ENCODE data around the gene TRAM2. TPM values are rescaled to one million over a fixed set of nuclear protein-coding genes. Genes with fewer than 3 reads are reported as not detected.

TRAM2 gene
- polyA plus RNA-seq, 4 donors: 2.7 to 66.0 (median 8.5) TPM

DNA sequence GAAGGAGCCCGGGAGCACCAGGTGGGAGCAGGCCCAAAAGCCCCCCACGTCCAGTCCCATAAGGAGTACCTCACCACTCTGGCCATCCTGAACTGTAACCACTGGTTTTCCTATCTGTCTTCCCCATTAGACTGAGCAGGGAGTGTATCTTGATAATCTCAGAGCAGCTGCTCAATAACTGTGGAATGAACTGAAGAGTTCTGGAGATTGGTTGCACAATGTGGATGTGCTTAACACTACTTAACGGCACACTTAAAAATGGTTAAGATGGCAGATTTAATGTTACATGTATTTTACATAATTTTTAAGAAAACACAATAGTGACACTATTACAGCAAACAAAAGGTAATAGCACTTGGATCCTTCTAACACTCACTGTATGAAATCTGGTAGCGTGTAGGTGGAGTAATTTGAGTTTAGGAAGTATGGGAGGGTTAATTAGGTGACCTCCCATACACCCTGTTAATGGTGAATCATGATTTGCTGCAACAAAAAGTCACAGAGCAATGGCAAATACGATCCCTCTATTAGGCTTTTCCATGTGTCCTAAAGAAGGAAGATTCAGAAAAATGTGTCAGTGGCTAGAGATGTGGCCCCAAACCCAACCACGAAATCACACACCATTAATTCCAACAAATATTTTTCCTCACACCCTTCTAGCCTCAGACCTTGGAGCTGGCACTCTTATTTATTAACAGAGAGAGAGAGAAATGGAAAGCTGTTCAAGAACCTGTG lies 18.4 kb downstream of the TRAM2 start:
- Histone ChIP-seq H3K36me3 (ENCODE audit: control insufficient read depth in 3 of 3, insufficient read depth in 2 of 3, low read depth in 1 of 3, low read length in 3 of 3) (peaks cover 0 to 14% (median 0%) of the 10 kb centered on the region in 3 donors), H3K27ac (ENCODE audit: low read depth in 1 of 3, low read length in 2 of 3) (peak overlapping the region in 2 of 3 donors; percentile 11 to 33), H3K9me3 (ENCODE audit: control insufficient read depth in 2 of 2, insufficient read depth in 1 of 2, low read depth in 1 of 2, low read length in 1 of 2) (no peaks in the 10 kb centered on the region), H3K4me3 (ENCODE audit: low read depth in 1 of 3, low read length in 3 of 3) (no peak overlapping the region), H3K27me3 (ENCODE audit: control insufficient read depth in 3 of 3, insufficient read depth in 3 of 3, low read length in 3 of 3) (no peaks in the 10 kb centered on the region), H3K4me1 (ENCODE audit: control insufficient read depth in 3 of 3, insufficient read depth in 2 of 3, low read depth in 1 of 3, low read length in 2 of 3) (peaks cover 0 to 18% (median 4%) of the 10 kb centered on the region in 3 donors)
- no peak for DNase-seq
- FAIRE-seq: no peak
- 81 to 93% (median 92%) methylated on average over 6 of the region's 6 CpGs for WGBS, 3 donors

DNA sequence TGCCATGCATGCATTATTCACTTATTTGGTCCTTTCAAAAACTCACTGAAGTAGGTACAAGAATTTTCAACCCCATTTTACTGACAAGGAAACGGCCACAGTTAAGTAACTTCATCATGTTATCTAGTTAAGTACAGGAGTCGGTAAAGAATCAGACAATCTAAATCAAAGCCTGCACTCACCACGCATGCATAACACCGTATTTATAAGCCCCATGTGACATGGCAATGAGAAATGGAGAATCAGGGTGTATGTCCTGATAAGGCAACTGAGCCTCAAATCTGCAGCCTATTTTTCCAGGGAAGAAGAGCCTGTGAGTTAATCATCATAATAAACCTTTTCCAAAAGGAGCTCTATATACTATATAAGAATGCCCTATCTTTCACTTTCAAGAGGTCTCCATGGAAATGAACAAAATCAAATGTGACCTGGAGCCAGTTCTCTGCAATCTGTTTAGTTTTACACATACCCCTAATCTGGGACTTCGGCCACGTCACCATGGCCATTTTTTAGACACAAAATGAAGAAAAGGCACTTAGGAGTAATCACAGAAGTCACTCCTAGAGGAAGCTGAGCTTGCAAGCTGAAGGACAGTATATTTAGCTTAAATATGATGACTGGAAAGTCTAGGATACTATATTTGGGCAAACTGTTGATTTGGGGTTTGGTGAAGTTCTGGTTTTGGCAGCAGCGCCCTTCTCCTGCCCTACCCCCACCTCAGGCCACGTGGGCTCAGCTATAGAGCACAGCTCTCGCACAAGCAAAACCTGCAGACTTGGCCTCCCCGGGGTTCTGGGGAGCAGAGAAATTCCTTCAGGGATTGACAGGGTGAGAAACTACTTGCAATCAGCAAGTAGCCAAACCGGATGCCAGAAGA lies 19.2 kb downstream of the TRAM2 start:
- no peak for FAIRE-seq
- Histone ChIP-seq H3K36me3 (ENCODE audit: control insufficient read depth in 3 of 3, insufficient read depth in 2 of 3, low read depth in 1 of 3, low read length in 3 of 3) (peaks cover 0 to 14% (median 0%) of the 10 kb centered on the region in 3 donors), H3K4me1 (ENCODE audit: control insufficient read depth in 3 of 3, insufficient read depth in 2 of 3, low read depth in 1 of 3, low read length in 2 of 3) (peaks cover 2 to 22% (median 5%) of the 10 kb centered on the region in 3 donors), H3K27me3 (ENCODE audit: control insufficient read depth in 3 of 3, insufficient read depth in 3 of 3, low read length in 3 of 3) (no peaks in the 10 kb centered on the region), H3K4me3 (ENCODE audit: low read depth in 1 of 3, low read length in 3 of 3) (no peak overlapping the region), H3K9me3 (ENCODE audit: control insufficient read depth in 2 of 2, insufficient read depth in 1 of 2, low read depth in 1 of 2, low read length in 1 of 2) (no peaks in the 10 kb centered on the region), H3K27ac (ENCODE audit: low read depth in 1 of 3, low read length in 2 of 3) (peak overlapping the region in 2 of 3 donors; percentile 11 to 33)
- no peak for DNase-seq
- 65 to 87% (median 84%) methylated on average over 11 of the region's 11 CpGs for WGBS, 3 donors

DNA sequence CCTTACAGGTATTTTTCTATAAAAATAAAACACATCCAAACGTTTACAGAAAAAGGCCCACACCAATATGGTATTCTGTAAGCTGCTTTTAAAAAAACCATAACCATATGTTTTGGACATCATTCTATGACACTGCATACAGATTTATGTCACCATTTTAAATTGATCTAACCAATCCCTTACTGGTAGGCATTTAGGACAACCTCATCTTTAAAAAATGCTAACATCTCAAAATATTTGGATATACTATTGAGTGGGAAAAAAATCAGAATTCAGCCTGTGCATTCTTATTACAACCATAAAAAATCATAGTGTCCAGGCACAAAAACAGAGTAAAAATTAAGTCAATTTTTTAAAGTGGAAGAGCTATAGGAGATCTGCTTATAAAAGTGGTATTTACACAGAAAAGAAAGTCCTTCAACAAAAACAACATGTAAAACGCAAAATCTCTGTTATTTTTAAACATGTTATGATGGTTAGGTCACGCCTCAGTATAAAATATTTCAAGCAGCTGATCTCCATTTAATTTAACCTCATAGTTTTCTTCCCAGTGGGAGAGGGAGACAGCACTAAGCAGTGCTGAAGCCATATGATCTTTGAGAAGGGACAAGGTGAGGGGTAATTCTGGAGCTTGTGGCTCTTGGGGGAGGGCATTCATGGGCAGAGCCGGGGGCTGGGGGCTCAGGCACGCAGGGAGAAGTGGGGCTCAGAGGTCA lies 21.2 kb downstream of the TRAM2 start:
- Histone ChIP-seq H3K36me3 (ENCODE audit: control insufficient read depth in 3 of 3, insufficient read depth in 2 of 3, low read depth in 1 of 3, low read length in 3 of 3) (peaks cover 0 to 21% (median 0%) of the 10 kb centered on the region in 3 donors), H3K27ac (ENCODE audit: low read depth in 1 of 3, low read length in 2 of 3) (no peak overlapping the region), H3K4me3 (ENCODE audit: low read depth in 1 of 3, low read length in 3 of 3) (no peak overlapping the region), H3K27me3 (ENCODE audit: control insufficient read depth in 3 of 3, insufficient read depth in 3 of 3, low read length in 3 of 3) (no peaks in the 10 kb centered on the region), H3K9me3 (ENCODE audit: control insufficient read depth in 2 of 2, insufficient read depth in 1 of 2, low read depth in 1 of 2, low read length in 1 of 2) (no peaks in the 10 kb centered on the region), H3K4me1 (ENCODE audit: control insufficient read depth in 3 of 3, insufficient read depth in 2 of 3, low read depth in 1 of 3, low read length in 2 of 3) (peaks cover 9 to 42% (median 22%) of the 10 kb centered on the region in 3 donors)
- WGBS, 3 donors: 71 to 91% (median 83%) methylated on average over 5 of the region's 5 CpGs
- no peak for FAIRE-seq
- DNase-seq: no peak

DNA sequence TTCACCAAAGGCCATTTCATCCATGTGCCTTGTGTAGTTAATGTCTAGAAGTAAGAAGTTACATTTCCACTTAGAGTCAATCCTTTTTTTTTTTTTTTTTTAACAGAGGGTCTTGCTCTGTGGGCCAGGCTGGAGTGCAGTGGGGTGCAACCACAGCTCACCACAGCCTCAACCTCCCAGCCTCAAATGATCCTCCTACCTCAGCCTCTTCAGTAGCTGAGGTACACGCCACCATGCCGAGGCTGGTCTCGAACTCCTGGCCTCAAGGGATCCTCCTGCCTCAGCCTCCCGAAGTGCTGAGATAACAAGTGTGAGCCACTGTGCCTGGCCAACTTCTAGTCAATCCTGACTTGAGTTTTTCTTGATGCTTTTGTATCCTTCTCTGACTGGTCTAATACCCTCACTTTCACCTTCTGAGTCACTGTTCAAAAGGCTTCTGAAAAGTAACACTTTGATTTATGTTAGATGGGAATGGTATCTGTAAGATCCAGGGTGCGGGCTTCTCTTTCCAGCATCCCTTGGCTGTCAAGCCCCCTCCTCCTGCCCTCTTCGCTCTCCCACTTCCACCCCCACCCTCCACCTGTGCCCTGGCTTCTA lies 22.1 kb downstream of the TRAM2 start:
- Histone ChIP-seq H3K9me3 (ENCODE audit: control insufficient read depth in 2 of 2, insufficient read depth in 1 of 2, low read depth in 1 of 2, low read length in 1 of 2) (no peaks in the 10 kb centered on the region), H3K27ac (ENCODE audit: low read depth in 1 of 3, low read length in 2 of 3) (no peak overlapping the region), H3K4me1 (ENCODE audit: control insufficient read depth in 3 of 3, insufficient read depth in 2 of 3, low read depth in 1 of 3, low read length in 2 of 3) (peaks cover 11 to 46% (median 28%) of the 10 kb centered on the region in 3 donors), H3K4me3 (ENCODE audit: low read depth in 1 of 3, low read length in 3 of 3) (no peak overlapping the region), H3K36me3 (ENCODE audit: control insufficient read depth in 3 of 3, insufficient read depth in 2 of 3, low read depth in 1 of 3, low read length in 3 of 3) (peaks cover 0 to 21% (median 0%) of the 10 kb centered on the region in 3 donors), H3K27me3 (ENCODE audit: control insufficient read depth in 3 of 3, insufficient read depth in 3 of 3, low read length in 3 of 3) (no peaks in the 10 kb centered on the region)
- 93 to 99% (median 94%) methylated on average over 6 of the region's 6 CpGs for WGBS, 3 donors
- DNase-seq (no peak), FAIRE-seq (no peak)

DNA sequence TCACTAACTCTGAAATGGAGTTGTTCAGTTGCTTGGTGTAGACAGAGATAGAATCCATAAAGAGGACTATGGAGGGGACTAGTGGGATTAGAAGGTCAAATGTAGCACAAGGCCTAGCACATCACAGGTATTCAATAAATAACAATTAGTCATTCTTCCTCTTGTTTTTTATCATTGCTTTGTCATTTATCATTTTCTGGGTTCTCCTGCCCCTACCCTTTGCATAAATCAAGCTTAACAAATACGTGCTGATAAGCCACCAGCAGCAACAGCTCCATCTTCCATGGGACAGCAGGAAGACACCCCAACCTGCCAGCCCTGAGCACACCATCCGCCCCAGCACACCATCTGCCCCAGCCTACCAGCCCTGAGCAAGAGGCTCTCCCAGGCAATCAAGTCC lies 23.1 kb downstream of the TRAM2 start:
- peaks cover 0 to 19% (median 0%) of the 10 kb centered on the region in 3 donors for H3K36me3 ChIP-seq (ENCODE audit: control insufficient read depth in 3 of 3, insufficient read depth in 2 of 3, low read depth in 1 of 3, low read length in 3 of 3)
- H3K9me3 ChIP-seq (ENCODE audit: control insufficient read depth in 2 of 2, insufficient read depth in 1 of 2, low read depth in 1 of 2, low read length in 1 of 2): no peaks in the 10 kb centered on the region
- no peaks in the 10 kb centered on the region for H3K27me3 ChIP-seq (ENCODE audit: control insufficient read depth in 3 of 3, insufficient read depth in 3 of 3, low read length in 3 of 3)
- no peak for DNase-seq
- peaks cover 16 to 52% (median 30%) of the 10 kb centered on the region in 3 donors for H3K4me1 ChIP-seq (ENCODE audit: control insufficient read depth in 3 of 3, insufficient read depth in 2 of 3, low read depth in 1 of 3, low read length in 2 of 3)
- FAIRE-seq: no peak
- H3K27ac ChIP-seq (ENCODE audit: low read depth in 1 of 3, low read length in 2 of 3): no peak overlapping the region
- WGBS, 3 donors: 81 to 89% (median 86%) methylated on average over 2 of the region's 2 CpGs
- H3K4me3 ChIP-seq (ENCODE audit: low read depth in 1 of 3, low read length in 3 of 3): no peak overlapping the region

DNA sequence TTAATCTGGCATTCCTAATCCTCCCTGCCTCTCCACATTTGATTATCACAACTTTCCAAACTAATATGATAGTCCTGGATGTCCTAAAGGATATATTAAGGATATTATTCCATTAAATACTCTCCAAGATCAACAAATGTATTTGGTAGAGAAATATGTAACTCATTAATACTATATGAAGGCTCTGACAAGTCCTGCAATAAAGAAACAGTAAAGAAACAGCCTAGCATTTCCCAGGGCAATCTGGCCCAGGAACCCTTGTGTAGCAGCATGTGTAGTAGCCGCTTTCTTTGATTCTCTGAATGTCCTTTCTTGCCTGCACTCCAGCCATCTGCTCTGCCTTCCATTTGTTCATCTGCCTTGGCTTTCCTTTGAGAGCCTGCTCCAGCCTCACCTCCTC lies 23.7 kb downstream of the TRAM2 start:
- H3K27me3 ChIP-seq (ENCODE audit: control insufficient read depth in 3 of 3, insufficient read depth in 3 of 3, low read length in 3 of 3): no peaks in the 10 kb centered on the region
- H3K4me3 ChIP-seq (ENCODE audit: low read depth in 1 of 3, low read length in 3 of 3): no peak overlapping the region
- peaks cover 0 to 19% (median 0%) of the 10 kb centered on the region in 3 donors for H3K36me3 ChIP-seq (ENCODE audit: control insufficient read depth in 3 of 3, insufficient read depth in 2 of 3, low read depth in 1 of 3, low read length in 3 of 3)
- no peaks in the 10 kb centered on the region for H3K9me3 ChIP-seq (ENCODE audit: control insufficient read depth in 2 of 2, insufficient read depth in 1 of 2, low read depth in 1 of 2, low read length in 1 of 2)
- 100% methylated on average over 1 of the region's 1 CpG for WGBS, 3 donors
- FAIRE-seq: no peak
- peak overlapping the region in 1 of 3 donors; percentile 14 for H3K27ac ChIP-seq (ENCODE audit: low read depth in 1 of 3, low read length in 2 of 3)
- no peak for DNase-seq
- peaks cover 22 to 56% (median 29%) of the 10 kb centered on the region in 3 donors for H3K4me1 ChIP-seq (ENCODE audit: control insufficient read depth in 3 of 3, insufficient read depth in 2 of 3, low read depth in 1 of 3, low read length in 2 of 3)

DNA sequence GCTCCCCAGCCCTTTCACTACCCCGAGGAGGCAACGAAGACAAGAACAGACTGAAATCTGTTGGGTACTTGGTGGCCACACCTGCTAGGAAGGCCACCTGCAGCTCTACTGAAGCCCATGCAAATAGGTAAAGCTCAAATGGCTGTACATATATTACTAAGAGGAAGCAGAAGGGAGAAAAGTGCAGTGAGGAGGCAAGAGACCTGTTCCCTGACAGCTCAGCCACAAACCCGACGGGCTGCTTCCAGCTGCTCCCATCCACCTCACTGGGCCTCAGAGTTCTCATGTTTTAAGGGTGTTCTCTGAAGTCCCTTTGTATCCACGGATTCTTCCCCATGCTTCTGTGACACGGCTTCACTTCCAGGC lies 24.6 kb downstream of the TRAM2 start:
- FAIRE-seq (no peak), DNase-seq (peak in 1 of 2 donors; percentile 32)
- Histone ChIP-seq H3K36me3 (ENCODE audit: control insufficient read depth in 3 of 3, insufficient read depth in 2 of 3, low read depth in 1 of 3, low read length in 3 of 3) (peaks cover 0 to 16% (median 0%) of the 10 kb centered on the region in 3 donors), H3K4me3 (ENCODE audit: low read depth in 1 of 3, low read length in 3 of 3) (no peak overlapping the region), H3K9me3 (ENCODE audit: control insufficient read depth in 2 of 2, insufficient read depth in 1 of 2, low read depth in 1 of 2, low read length in 1 of 2) (no peaks in the 10 kb centered on the region), H3K4me1 (ENCODE audit: control insufficient read depth in 3 of 3, insufficient read depth in 2 of 3, low read depth in 1 of 3, low read length in 2 of 3) (peaks cover 24 to 57% (median 29%) of the 10 kb centered on the region in 3 donors), H3K27me3 (ENCODE audit: control insufficient read depth in 3 of 3, insufficient read depth in 3 of 3, low read length in 3 of 3) (no peaks in the 10 kb centered on the region), H3K27ac (ENCODE audit: low read depth in 1 of 3, low read length in 2 of 3) (peak overlapping the region in 2 of 3 donors; percentile 25 to 49)
- WGBS, 3 donors: 21 to 39% (median 26%) methylated on average over 6 of the region's 6 CpGs
